NOMO-1 (cell line): ENCODE measurements around the gene GRHPR.
"Not testable (repeated sequence)": the region's sequence is repeated elsewhere in the genome, so short reads cannot be mapped to it uniquely, and the experiment has no call there.

ENCODE experiments used
- DNase-seq, 2 experiments: peaks; one replicate each; lab custom pipeline; 2025; ENCODE audit not compliant: unreplicated experiment in 2 of 2; lab: John Stamatoyannopoulos, UW

GRHPR gene

GRCh38 chr9:37444890-37445289, 22.4 kb downstream of the GRHPR start:
- DNase-seq, result no peak

GRCh38 chr9:37445832-37446231, 23.3 kb downstream of the GRHPR start:
- DNase-seq, result no peak

GRCh38 chr9:37446401-37446800, 23.9 kb downstream of the GRHPR start:
- no peak for DNase-seq

GRCh38 chr9:37447111-37447510, 24.6 kb downstream of the GRHPR start:
- DNase-seq, result no peak

- no peak for DNase-seq
Measured at GRCh38 chr9:37449862-37450632, 27.6 kb downstream of the GRHPR start.

DNA sequence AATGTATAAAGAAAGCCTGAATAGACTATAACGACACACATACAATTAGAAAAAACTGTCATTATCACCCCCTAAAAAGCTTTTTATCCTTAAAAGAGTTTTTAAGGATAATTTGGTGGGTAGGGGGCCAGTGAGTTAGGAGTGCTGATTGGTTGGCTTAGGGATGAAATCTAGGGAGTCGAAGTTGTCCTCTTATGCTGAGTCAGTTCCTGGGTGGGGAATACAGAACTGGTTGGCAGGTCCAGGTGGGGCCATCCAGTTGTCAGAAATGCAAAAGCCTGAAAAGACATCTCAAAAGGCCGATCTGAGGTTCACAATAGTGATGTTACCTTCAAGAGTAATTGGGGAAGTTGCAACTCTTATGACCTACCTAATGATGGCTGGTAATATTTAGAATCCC, 29.1 kb downstream of the GRHPR start:
- DNase-seq, result no peak

- DNase-seq, result no peak
Measured at GRCh38 chr9:37452611-37453010, 30.1 kb downstream of the GRHPR start.

DNA sequence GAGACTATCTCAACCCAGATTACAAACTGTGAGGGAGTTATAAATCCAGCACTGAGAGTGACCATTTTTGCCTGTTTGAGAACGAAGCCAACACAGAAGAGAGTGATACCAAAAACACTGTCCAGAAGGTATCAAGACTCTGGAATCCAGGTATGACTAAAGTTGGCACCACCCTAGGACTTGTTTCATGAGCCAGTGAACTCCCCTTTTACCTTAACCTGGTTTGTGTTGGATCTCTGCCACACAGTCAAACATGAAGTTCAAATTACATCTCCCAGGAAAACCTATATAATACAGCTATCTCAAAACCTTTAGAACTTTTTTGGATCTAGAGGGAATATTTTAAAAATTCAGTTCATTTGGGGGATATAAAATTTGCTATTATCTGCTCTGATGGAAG, 31.3 kb downstream of the GRHPR start:
- no peak for DNase-seq

GRCh38 chr9:37454238-37454637, 31.7 kb downstream of the GRHPR start:
- no peak for DNase-seq

DNA sequence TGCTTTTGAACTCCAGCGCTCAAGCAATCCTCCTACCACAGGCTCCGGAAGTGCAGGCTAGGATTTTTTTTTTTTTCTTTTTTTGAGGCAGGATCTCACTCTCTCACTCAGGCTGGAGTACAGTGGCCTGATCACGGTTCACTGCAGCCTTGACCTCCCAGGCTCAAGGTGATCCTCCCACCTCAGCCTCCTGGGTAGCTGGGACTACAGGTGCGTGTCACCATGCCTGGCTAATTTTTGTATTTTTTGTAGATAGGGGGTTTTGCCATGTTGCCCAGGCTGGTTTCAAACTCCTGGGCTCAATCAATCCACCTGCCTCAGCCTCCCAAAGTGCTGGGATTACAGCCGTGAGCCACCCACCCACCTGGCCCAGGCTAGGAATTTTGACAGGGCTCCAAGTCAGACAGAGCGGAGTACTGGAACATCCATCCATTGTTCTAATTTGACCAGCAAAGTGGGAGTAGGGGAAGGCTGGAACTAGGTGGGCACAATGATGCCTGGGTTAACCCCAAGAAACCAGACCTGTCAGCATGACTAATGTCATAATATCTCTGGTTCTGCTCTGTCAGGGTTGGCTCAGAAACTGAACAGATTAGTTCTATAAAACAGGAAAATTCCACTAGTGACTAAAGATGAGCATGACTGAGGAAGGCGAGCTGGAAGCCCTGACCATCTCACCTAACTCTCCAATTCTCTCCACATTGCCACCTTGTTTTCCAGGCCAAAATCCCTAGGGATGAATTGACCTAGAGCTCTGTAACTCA, 33.6 kb downstream of the GRHPR start:
- no peak for DNase-seq

DNA sequence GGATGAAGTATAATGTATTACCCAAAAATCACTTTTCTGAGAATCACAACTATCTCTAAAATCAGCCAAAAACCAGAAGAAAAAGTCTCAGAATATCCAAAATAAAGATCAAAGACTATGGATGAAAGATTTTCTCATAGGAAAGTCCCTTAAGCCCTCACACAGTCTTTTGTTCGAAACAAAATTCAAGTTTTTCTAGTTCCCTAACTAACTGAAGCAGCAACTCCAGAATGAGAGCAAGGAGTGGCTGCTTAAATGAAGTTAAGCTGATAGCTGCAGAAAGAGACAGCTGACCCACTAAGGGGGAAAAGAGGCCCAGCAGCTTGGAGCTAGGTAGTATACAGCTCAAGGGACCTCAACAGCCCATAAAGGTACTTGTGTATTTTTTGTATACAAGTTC, 34.3 kb downstream of the GRHPR start:
- DNase-seq, result no peak

DNA sequence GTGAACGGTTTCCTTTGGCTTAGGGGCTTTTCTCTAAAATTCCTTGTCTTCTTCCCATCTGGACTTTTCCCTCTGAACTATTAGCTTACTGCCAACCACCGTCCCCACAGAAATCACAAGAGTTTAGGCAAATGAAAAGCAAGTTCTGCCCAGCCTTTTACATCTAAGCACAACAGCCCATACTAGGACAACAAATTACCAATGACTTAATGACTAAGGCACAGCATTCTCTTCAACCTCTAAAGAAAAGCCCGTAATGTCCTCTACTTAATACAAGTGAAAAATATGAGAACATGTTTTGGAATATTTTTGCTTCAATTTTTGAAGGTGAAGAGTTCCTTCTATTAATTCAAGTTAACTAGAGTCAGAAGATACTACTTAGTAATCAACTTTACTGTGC, 41.5 kb downstream of the GRHPR start:
- no peak for DNase-seq

- DNase-seq, result no peak
Measured at GRCh38 chr9:37464426-37465248, 42.1 kb downstream of the GRHPR start.

- DNase-seq, result peak; percentile 90 to 97
Measured at GRCh38 chr9:37465249-37466036, 42.9 kb downstream of the GRHPR start, which contains the start of gene ZBTB5. ZBTB5 (minus strand) TSS chr9:37465450; CDS start chr9:37442551, 22,899 bp downstream.

DNA sequence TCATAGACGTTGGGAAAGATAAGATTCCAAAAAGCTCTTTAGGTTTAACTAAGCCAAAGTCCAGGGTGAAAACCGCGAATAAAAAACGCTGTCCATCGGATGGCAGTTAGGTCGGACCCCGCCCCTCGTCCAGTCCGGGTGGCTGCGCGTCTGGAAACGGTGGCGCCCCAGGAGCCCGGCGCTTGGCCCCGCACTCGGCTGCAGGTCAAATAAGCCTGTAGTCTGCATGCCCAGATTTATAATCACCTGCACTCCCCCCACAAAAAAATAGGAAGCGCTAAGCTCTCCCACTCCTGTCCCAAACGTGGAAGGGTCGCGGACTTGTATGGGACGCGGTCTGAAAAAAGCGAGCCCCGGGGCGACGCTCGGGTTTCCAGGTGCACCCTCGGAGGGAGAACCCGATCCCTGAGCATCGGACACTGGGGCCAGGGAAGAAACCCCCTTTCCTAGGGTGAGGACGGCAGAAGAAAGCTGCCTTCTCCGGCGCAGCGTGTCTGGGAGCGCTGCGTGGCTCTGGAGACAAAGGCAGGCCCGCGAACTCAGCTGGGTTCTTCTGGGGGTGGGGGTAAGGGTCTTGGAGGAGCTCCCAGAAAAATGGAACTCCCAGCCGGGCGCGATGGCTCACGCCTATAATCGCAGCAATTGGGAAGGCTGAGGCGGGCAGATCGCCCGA, 43.7 kb downstream of the GRHPR start:
- peak in 1 of 2 experiments; percentile 5 for DNase-seq

- not testable (repeated sequence) for DNase-seq
Measured at GRCh38 chr9:37467530-37467929, 45.0 kb downstream of the GRHPR start.

DNA sequence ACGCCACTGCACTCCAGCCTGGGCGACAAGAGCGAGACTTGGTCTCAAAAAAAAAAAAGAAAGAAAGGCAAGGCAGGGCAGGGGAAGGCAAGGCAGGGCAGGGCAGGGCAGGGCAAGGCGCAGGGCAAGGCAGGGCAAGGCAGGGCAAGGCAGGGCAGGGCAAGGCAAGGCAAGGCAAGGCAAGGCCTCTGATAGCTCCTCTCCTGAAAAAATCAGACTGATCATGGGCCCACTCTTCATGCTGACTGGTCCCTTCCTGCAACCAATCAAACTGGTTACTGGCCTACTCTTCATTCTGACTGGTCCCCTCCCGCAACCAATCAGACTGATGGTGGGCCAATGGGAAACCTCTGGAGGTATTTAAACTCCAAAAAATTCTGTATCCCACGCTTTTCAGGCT, 46.1 kb downstream of the GRHPR start:
- DNase-seq, result no peak

- DNase-seq, result no peak
Measured at GRCh38 chr9:37471942-37472684, 49.6 kb downstream of the GRHPR start.

DNA sequence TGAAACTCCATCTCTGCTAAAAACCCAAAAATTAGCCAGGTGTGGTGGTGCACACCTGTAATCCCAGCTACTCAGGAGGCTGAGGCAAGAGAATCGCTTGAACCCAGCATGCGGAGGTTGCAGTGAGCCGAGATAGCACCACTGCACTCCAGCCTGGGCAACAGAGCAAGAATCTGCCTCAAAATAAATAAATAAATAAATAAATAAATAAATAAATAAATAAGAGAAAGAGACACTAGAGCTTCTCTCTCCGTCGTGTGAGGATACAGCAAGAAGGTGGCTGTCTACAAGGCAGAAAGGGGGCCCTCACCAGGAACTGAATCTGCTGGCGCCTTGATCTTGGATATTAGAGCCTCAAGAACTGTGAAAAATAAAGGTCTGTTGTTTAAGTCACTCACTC, 51.5 kb downstream of the GRHPR start:
- DNase-seq, result not testable (repeated sequence)
